Measurements from ENCODE around the gene H2AZ1.

H2AZ1 gene

DNA sequence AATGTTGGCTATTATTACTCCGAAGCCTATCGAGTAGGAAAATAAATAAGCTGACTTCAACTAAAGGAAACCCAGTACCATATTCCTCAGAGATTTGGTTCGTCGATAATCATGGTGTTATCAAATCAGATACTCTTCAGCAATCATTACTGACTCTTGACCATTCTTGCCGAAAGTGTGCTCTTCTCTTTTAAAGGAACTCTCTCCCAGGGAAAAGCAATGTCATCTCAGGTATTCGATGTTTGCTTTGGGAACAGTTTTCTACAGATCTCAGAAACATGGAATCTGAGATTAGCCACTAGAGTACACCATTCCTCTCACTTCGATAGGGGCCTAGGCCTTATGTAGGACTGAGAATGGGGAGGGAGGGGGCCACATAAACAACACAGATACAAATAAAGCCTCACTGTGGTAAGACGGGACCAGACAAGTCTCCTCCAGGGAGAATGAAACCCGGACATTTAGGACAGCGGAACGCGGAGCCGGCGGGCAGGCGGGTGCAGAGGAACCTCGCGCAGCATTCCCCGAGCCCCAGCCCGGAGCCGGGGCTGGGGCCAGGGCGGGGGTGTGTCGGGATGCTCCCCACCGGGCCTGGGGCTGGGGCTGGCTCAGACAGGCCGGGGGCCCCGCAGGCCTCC lies 4.2 kb downstream of the H2AZ1 start:
- peak; percentile 59 for DNase-seq (ENCODE audit: low spot score)

DNA sequence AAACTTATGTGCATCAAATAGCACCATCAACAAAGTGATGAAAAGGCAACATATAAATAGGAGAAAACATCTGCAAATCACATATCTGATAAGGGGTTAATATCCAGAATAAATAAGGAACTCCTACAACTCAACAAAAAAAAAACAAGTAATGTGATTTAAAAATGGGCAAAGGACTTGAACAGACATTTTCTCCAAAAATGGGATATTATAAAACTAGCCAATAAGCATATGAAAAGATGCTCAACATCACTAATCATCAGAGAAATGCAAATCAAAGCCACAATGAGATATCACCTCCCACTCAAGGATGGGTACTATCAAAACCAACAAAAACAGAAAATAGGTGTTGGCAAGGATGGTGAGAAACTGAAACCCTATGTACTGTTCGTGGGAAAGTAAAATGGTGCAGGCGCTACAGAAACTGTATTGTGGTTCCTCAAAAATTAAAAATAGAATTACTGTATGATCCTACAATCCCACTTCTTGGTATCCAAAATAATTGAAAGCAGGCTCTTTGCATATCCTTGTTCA lies 6.1 kb downstream of the H2AZ1 start:
- DNase-seq (ENCODE audit: low spot score): no peak

DNA sequence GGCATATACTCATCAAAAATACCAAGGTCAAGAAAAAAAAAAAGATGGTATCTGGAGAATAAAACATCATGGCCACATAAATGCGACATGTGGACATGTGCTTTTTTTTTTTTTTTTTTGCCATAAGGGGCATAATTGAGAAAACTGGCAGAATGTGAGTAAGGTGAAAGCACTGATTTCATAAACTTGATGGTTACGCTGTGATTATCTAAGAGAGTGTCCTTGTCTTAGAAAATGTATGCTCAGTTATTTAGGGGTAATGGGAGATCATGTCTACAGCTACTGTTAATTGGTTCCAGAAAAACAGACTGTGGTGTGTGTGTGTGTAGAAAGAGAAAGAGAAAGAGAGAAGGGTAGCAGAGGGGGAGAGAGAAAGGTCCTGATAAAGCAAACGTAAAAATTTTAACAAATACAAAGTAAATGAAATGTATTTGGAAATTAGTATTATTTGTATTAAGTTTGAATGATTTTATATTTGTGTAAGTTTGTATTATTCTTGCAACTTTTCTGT lies 11.8 kb downstream of the H2AZ1 start:
- no peak for DNase-seq (ENCODE audit: low spot score)

DNA sequence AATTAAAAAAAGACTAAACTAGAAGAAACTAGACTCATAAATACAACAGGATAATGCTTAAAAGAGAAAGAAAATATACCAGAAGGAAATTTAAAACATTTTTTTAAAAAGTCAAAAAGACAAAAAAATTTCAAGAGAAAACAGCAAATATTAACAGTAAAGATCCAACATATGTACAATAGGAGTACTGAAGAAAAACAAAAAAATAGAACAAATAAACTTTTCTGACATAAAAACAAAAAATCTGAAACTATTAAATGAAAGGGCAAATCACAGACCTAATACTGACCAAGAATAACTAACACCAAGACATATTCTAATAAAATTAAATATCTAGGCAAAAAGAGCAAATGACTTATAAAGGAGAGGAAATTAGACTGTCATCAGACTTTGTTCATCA lies 15.2 kb downstream of the H2AZ1 start:
- DNase-seq (ENCODE audit: low spot score): no peak

DNA sequence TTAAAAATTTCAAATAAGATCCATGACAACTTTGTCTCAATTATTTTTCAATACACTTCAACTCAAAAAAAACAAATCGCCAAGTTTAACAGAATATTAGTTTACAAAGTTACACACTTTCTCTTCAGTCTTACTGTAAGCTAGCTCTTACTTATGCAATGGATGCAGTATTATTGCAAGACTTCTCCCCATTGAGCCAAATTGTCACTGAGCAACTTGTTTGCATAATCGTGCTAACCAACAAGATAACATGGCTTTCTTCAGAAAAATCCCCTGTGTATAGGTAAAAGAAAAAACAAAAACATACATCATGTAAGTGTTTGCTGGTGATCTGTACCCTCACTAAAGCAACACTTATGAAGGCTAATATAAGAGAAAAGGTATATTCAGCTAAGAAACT lies 22.5 kb downstream of the H2AZ1 start:
- no peak for DNase-seq (ENCODE audit: low spot score)

GRCh38 chr4:99921174-99921573 lies 28.9 kb downstream of the H2AZ1 start:
- DNase-seq (ENCODE audit: low spot score): no peak

- DNase-seq (ENCODE audit: low spot score): no peak
These were observed 31.4 kb downstream of the H2AZ1 start for GRCh38 chr4:99918656-99919055.

DNA sequence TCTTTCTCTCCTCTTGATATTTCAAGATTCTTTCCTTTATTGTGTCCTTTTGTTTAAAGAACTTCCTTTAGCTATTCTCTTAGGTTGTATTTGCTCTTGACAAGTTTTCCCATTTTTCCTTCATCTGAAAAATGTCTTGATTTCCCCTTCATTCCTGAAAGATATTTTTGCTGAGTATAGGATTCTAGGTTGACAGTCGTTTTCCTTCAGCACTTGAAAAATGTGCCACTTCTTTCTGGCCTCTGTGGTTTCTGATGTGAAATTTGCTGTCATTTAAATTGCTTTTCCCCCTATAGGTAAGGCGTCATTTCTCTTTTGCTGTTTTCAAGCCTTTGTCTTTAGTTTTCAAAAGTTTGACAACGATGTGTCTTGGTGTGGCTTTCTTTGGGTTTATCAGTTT lies 32.5 kb downstream of the H2AZ1 start:
- DNase-seq (ENCODE audit: low spot score): no peak

GRCh38 chr4:99915449-99915848 lies 34.6 kb downstream of the H2AZ1 start:
- DNase-seq (ENCODE audit: low spot score): no peak

Measured in hepatic stellate cell (primary cell).